Occipital lobe (tissue), 2 donors: ENCODE results near the gene CD8B2. TPM values are rescaled to one million over a fixed set of nuclear protein-coding genes. Genes with fewer than 3 reads are reported as not detected.
"Not testable (repeated sequence)": the region's sequence is repeated elsewhere in the genome, so short reads cannot be mapped to it uniquely, and the experiment has no call there.

Source experiments
- DNase-seq: peaks from one replicate; lab custom pipeline; 2025; lab: John Stamatoyannopoulos, UW
- total RNA-seq: library from RNA; depleted of rRNA; stranded (reverse); fragments of >200 nt; gene quantifications from one replicate; pipeline ENCODE4 v1.2.3, GENCODE V29; 2014

Gene CD8B2
- total RNA-seq, 1 donor from 2014 or later: not detected

- DNase-seq: no peak
Measured at GRCh38 chr2:106551417-106552130, 64.4 kb downstream of the CD8B2 start.

GRCh38 chr2:106552921-106553320 is 65.8 kb downstream of the CD8B2 start:
- DNase-seq: no peak

- DNase-seq: no peak
Measured at GRCh38 chr2:106553321-106553720, 66.2 kb downstream of the CD8B2 start.

GRCh38 chr2:106554411-106554810 is 67.2 kb downstream of the CD8B2 start:
- no peak for DNase-seq

GRCh38 chr2:106555053-106555452 is 67.9 kb downstream of the CD8B2 start:
- DNase-seq: no peak

- DNase-seq: not testable (repeated sequence)
Measured at GRCh38 chr2:106559786-106560185, 72.6 kb downstream of the CD8B2 start.

GRCh38 chr2:106560773-106561172 is 73.6 kb downstream of the CD8B2 start:
- DNase-seq: no peak

GRCh38 chr2:106561356-106561755 is 74.2 kb downstream of the CD8B2 start:
- DNase-seq: no peak

- DNase-seq: no peak
Measured at GRCh38 chr2:106561803-106562202, 74.6 kb downstream of the CD8B2 start.

GRCh38 chr2:106562268-106563186 is 75.4 kb downstream of the CD8B2 start:
- DNase-seq: no peak

- no peak for DNase-seq
Measured at GRCh38 chr2:106563195-106563594, 76.0 kb downstream of the CD8B2 start.

- DNase-seq: no peak
Measured at GRCh38 chr2:106565599-106565998, 78.4 kb downstream of the CD8B2 start.

- DNase-seq: no peak
Measured at GRCh38 chr2:106566050-106566449, 78.9 kb downstream of the CD8B2 start.

GRCh38 chr2:106566484-106566883 is 79.3 kb downstream of the CD8B2 start:
- not testable (repeated sequence) for DNase-seq

GRCh38 chr2:106570316-106570715 is 83.2 kb downstream of the CD8B2 start:
- DNase-seq: no peak

Other genes with a start within 250 kb of the CD8B2 start
- gene RGPD3, start 19.0 kb upstream of the CD8B2 start, total RNA-seq: 0.94 TPM